Spinal cord (tissue), 10 donors: ENCODE measurements around the gene EFEMP1. TPM values are rescaled to one million over a fixed set of nuclear protein-coding genes. Genes with fewer than 3 reads are reported as not detected.

Source experiments
- DNase-seq, 6 donors: peaks; one replicate each; pipeline versions ENCODE4 v3.0.0 to v3.0.0-alpha.2; 2013 to 2015; ENCODE audit warnings: low spot score in 6 of 6, low read depth in 4 of 6
- H3K27ac ChIP-seq: one replicate; pipeline ENCODE4 v1.5.1; 2013; ENCODE audit warnings: low read depth, low read length, control low read depth
- H3K27me3 ChIP-seq: one replicate; pipeline ENCODE4 v1.6.1; 2013; ENCODE audit warnings: low read length; ENCODE audit not compliant: control insufficient read depth, insufficient read depth
- H3K36me3 ChIP-seq: one replicate; pipeline ENCODE4 v1.6.1; 2013; ENCODE audit warnings: low read length; ENCODE audit not compliant: control insufficient read depth, insufficient read depth
- H3K4me1 ChIP-seq: one replicate; pipeline ENCODE4 v1.6.1; 2013; ENCODE audit warnings: low read length; ENCODE audit not compliant: control insufficient read depth, insufficient read depth
- H3K4me3 ChIP-seq: one replicate; pipeline ENCODE4 v1.5.1; 2013; ENCODE audit warnings: low read depth, low read length, control low read depth
- H3K9me3 ChIP-seq: one replicate; pipeline ENCODE4 v1.6.1; 2013; ENCODE audit warnings: low read length; ENCODE audit not compliant: control insufficient read depth, insufficient read depth
- WGBS: methylation state at CpG from one replicate; pipeline ENCODE4 v1.1.5; 2013; ENCODE audit warnings: missing lambda C conversion rate; ENCODE audit not compliant: insufficient coverage; 5-methylcytosine and 5-hydroxymethylcytosine counted together
- polyA plus RNA-seq, 2 donors: library from polyadenylated mRNA; unstranded; fragments of 120-200 nt; gene quantifications; one replicate each; pipeline ENCODE4 v1.2.1, GENCODE V29; 2013; ENCODE audit not compliant: insufficient read length in 2 of 2
- total RNA-seq, 2 donors: library from RNA; depleted of rRNA in 1 of 2; stranded (reverse); fragments of 120-200 nt in 1 of 2; fragments of >200 nt in 1 of 2; gene quantifications; one replicate each; pipeline versions ENCODE4 v1.2.3 to v1.2.4, GENCODE V29; 2013 to 2014
- donor health status: healthy.

EFEMP1 gene
- total and polyA plus RNA-seq, 4 donors, result 30.7 to 197 (median 64.4) TPM

DNA sequence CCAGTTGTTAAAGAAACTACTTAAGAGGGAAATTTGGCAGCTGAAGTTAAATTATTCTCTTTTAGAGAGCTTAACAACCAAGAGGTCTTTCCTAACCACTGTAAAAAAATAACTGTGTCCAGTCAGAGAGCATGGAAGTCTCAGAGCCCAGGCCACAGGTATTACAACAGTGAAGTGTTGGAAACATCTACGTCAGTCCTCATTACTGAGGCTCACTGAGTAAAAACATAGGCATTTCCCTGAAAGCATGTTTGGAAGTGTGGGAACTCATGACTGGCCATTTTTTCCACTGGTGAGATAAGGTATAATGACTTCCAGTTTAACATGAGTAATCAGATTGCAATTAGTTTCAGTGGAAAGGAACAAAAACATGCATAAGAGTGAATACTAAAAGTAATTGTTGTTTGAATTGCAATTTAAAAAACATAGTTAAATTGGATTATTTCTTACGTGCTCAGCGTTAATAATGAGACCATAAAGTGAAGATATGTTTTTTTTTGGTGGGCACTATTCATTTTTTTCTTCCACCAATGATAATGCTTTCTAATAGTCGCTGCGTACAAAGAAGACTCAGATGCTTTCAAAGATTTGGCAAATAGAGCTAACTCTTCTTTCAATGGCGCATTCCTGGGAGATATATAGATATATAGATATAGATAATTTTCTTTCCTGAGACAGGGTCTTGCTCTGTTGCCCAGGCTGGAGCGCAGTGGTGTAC, 60.8 kb downstream of the EFEMP1 start:
- H3K27ac ChIP-seq, result no peak overlapping the region
- H3K4me3 ChIP-seq, result no peak overlapping the region
- WGBS, result no CpG with 5 or more reads among the region's 7 CpGs
- no peaks in the 10 kb centered on the region for H3K36me3 ChIP-seq
- no peaks in the 10 kb centered on the region for H3K4me1 ChIP-seq
- H3K9me3 ChIP-seq, result no peaks in the 10 kb centered on the region
- no peaks in the 10 kb centered on the region for H3K27me3 ChIP-seq
- DNase-seq, result peak in 1 of 6 donors; percentile 17

DNA sequence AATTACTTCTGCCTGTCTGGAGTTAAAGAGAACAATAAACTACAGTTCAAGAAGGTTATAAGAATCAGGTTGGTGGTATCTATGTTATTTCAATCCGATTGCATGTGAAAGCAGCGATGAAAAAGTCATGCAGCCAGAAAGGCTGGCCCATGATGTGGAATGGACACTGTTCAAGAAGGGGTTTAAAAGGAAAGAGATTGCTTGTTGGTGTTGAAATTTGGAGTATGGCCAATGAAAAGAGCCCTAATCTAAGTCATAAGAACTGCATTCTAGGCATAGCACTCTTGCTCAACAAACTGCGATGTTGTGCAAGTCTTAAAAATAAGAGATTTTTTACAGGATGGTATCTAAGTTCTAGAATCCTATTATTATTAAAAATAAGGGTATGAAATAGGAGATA, 61.3 kb downstream of the EFEMP1 start:
- WGBS, result 95% methylated on average over 2 of the region's 3 CpGs
- DNase-seq, result peak in 1 of 6 donors; percentile 18
- H3K27me3 ChIP-seq, result no peaks in the 10 kb centered on the region
- H3K27ac ChIP-seq, result no peak overlapping the region
- H3K9me3 ChIP-seq, result no peaks in the 10 kb centered on the region
- H3K36me3 ChIP-seq, result no peaks in the 10 kb centered on the region
- H3K4me3 ChIP-seq, result no peak overlapping the region
- no peaks in the 10 kb centered on the region for H3K4me1 ChIP-seq

DNA sequence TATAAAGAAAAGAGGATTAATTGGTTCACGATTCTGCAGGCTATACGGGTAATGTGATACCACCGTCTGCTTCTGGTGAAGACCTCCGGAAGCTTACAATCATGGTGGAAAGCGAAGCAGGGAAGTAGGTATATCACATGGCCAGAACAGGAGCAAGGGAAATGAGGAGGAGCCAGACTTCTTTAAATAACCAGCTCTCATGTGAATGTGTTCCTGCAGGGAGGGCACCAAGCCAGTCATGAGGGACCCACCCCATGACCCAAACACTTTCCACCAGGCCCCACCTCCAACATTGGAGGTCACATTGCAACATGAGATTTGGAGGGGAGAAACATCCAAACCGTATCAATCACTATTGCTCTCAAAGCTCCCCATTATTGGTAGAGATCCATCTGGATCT, 61.8 kb downstream of the EFEMP1 start:
- H3K4me1 ChIP-seq, result no peaks in the 10 kb centered on the region
- H3K4me3 ChIP-seq, result no peak overlapping the region
- no peaks in the 10 kb centered on the region for H3K9me3 ChIP-seq
- H3K27me3 ChIP-seq, result no peaks in the 10 kb centered on the region
- H3K27ac ChIP-seq, result no peak overlapping the region
- no peaks in the 10 kb centered on the region for H3K36me3 ChIP-seq
- 97% methylated on average over 4 of the region's 6 CpGs for WGBS
- no peak for DNase-seq

DNA sequence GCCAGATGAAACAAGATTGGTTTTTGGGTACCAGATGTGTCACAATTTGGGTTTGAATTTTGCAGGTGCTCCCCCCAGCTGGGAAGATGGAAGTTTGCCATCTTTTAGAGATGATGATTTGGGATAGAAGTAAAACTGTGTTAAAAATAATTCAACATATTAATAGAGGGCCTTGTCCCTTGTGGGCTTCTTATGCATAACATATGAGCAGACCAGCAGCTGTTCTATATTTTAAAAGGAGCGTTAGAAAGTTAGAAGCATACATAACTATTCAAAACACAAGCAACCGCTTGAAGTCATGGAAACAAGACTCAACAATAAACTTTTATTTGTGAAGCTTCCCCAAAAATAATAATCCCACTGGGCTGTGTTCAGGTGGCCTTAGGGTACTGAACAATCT, 62.8 kb downstream of the EFEMP1 start:
- H3K36me3 ChIP-seq, result no peaks in the 10 kb centered on the region
- no peak overlapping the region for H3K4me3 ChIP-seq
- no peaks in the 10 kb centered on the region for H3K9me3 ChIP-seq
- no peaks in the 10 kb centered on the region for H3K4me1 ChIP-seq
- H3K27ac ChIP-seq, result no peak overlapping the region
- no CpG with 5 or more reads among the region's 2 CpGs for WGBS
- no peaks in the 10 kb centered on the region for H3K27me3 ChIP-seq
- peak in 2 of 6 donors; percentile 29 for DNase-seq

DNA sequence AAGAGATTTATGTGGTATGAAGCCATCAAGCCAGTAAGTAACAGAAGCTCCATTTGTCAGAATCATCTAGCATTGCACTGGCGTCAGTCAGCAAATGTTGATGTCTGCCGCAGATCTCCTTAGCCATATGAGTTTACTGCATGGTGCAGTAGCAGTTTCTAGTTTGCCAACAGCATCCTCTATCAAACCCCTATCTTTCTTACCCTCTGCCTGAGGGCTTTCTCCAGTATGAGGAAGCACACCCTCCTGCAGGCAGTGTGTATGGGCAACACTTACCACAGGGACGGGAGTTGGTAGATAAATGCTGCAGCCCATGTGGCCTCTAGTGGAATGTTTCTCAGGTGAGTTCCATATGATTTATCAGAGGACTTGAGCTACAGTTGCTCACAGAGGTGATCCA, 63.7 kb downstream of the EFEMP1 start:
- Histone ChIP-seq H3K4me1 (no peaks in the 10 kb centered on the region), H3K27ac (no peak overlapping the region), H3K9me3 (no peaks in the 10 kb centered on the region), H3K4me3 (no peak overlapping the region), H3K27me3 (no peaks in the 10 kb centered on the region), H3K36me3 (no peaks in the 10 kb centered on the region)
- WGBS, result 82% methylated on average over 2 of the region's 3 CpGs
- no peak for DNase-seq

DNA sequence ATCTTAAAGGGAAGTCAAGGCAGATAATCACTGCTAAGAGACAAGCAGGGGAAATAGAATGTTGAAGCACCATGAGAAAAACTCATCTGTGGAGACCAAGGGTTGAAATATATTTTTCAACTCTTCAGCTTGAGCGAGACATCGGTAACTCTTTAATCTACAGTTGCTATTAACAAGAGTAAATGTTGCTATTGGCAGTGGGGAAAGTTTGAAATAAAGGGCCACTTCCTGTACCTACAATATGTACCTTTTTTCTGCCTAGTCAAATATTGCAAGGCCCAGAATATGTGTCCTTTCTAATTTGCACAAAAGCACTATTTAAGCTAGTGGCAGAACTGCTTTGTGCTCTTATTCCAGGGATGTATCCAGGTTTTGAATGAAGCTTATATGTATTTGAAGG, 65.8 kb downstream of the EFEMP1 start:
- no CpG with 5 or more reads among the region's 2 CpGs for WGBS
- Histone ChIP-seq H3K9me3 (no peaks in the 10 kb centered on the region), H3K4me3 (no peak overlapping the region), H3K36me3 (no peaks in the 10 kb centered on the region), H3K4me1 (no peaks in the 10 kb centered on the region), H3K27me3 (no peaks in the 10 kb centered on the region), H3K27ac (no peak overlapping the region)
- DNase-seq, result no peak

DNA sequence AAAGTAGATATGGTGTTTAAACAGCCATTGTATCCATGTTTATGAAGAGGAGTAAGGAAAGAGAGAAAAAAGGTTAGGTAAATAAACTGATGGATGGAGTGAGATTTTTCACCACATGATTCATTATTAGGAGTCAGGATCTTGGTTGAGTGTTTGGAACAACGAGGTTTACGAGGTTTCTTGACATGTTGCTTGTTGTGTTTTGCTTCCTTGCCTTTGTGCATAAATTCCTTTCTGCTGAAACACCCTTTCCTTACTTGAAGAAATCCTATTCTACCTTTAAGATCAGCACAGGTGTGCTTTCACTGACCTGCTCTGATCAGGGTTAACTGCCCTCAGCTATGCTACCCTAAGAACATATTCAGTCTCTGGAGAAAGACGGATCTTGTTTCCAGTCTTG, 66.6 kb downstream of the EFEMP1 start:
- WGBS, result 100% methylated on average over 1 of the region's 3 CpGs
- no peaks in the 10 kb centered on the region for H3K4me1 ChIP-seq
- H3K9me3 ChIP-seq, result no peaks in the 10 kb centered on the region
- no peak overlapping the region for H3K27ac ChIP-seq
- H3K4me3 ChIP-seq, result no peak overlapping the region
- no peaks in the 10 kb centered on the region for H3K27me3 ChIP-seq
- DNase-seq, result no peak
- H3K36me3 ChIP-seq, result no peaks in the 10 kb centered on the region

DNA sequence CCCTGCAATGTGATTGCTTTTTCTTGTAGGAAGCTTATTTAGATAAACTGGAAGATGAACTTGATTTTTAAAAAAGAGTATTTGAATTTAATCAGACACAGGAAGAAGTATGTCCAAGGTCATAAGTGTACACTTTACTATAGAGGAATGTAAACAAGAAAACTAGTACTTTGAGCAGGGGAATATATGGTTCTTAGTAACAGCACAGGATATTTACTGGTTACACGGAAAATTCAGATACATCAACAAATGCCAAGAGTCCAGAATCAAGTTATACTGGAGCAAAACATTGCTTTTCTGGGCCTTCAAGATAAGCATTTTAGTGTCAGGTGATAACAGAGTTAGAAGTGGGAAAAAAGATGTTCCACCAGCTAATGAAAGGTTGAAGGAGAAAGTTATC, 75.5 kb downstream of the EFEMP1 start:
- H3K27ac ChIP-seq, result no peak overlapping the region
- H3K9me3 ChIP-seq, result peaks cover 3% of the 10 kb centered on the region
- WGBS, result no CpG with 5 or more reads among the region's 1 CpG
- H3K27me3 ChIP-seq, result no peaks in the 10 kb centered on the region
- H3K36me3 ChIP-seq, result no peaks in the 10 kb centered on the region
- DNase-seq, result no peak
- no peak overlapping the region for H3K4me3 ChIP-seq
- H3K4me1 ChIP-seq, result no peaks in the 10 kb centered on the region

DNA sequence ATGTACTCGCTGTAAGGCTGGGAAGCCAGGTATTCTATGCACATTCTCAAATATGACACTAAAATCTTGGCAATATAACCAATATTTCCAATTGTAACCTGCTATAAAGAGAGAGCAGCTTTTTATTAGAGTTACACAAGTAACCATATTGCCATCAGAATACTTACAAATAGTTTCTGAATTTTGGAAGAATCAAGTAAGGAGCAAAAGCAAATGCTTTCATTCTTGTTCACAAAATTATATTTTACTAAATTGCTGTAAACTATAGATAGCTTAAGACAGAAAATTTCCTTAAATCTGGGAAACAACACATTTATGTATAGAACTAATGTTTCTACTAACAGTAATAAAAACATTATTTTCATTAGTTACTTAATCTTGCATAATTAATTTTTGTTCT, 77.2 kb downstream of the EFEMP1 start:
- no peaks in the 10 kb centered on the region for H3K4me1 ChIP-seq
- WGBS, result no CpG with 5 or more reads among the region's 1 CpG
- H3K36me3 ChIP-seq, result no peaks in the 10 kb centered on the region
- no peak overlapping the region for H3K4me3 ChIP-seq
- H3K9me3 ChIP-seq, result peaks cover 3% of the 10 kb centered on the region
- DNase-seq, result no peak
- H3K27me3 ChIP-seq, result no peaks in the 10 kb centered on the region
- H3K27ac ChIP-seq, result no peak overlapping the region

DNA sequence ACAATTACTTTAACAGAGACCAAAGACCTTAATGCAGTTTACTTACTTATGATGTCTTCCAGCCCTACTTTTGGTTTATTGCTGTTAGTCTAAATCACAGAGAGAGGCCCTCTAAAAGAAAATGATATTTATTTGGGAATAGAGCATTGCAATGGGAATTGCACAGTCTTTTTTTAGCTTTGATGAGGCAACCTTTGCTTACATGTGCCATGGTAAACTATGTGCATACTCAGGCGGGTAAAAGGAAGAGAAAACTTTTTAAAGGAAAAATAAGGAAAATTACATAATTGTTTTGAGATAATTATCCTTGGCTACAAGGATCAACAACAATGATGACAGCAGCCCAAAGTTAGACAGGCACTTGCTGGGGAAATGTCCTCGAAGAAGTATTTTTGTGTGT, 78.6 kb downstream of the EFEMP1 start:
- no CpG with 5 or more reads among the region's 2 CpGs for WGBS
- Histone ChIP-seq H3K36me3 (no peaks in the 10 kb centered on the region), H3K9me3 (peaks cover 3% of the 10 kb centered on the region), H3K4me3 (no peak overlapping the region), H3K27ac (no peak overlapping the region), H3K27me3 (no peaks in the 10 kb centered on the region), H3K4me1 (no peaks in the 10 kb centered on the region)
- DNase-seq, result no peak
